NCI-H146 (cell line): Measurements from ENCODE around the gene SLC35E1.
"Not testable (repeated sequence)": the region's sequence is repeated elsewhere in the genome, so short reads cannot be mapped to it uniquely, and the experiment has no call there.

ENCODE experiments used
- DNase-seq: peaks from one replicate; lab custom pipeline; 2025; lab: John Stamatoyannopoulos, UW

Gene SLC35E1

DNA sequence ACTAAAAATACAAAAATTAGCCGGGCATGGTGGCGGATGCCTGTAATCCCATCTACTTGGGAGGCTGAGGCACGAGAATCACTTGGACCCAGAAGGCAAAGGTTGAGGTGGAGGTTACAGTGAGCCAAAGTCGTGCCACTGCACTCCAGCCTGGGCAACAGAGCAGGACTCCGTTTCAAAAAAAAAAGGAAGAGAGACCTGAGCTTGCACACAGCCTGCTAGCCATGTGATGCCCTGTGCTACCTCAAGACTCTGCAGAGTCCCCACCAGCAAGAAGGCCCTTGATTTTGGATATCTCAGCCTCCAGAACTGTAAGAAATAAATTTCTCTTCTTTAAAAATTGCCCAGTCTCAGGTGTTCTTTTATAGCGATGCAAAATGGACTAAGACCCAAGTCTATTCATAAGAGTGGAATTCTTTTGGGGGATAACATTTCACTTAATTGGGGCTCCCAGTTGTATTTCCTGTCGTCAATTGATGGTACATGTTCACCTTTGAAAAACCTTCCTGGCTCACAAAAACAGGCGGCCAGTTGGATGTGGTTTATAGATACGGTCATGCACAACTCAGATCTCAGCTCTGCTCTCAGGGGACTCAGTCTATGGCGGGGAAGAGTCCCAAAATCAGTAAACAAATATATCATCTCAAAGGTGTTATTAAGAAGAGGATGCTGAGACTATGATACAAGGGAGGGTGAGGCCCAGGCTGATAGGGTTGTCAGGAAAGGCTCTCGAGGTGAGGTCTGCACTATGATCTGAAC lies 27.6 kb downstream of the SLC35E1 start:
- DNase-seq: no peak

DNA sequence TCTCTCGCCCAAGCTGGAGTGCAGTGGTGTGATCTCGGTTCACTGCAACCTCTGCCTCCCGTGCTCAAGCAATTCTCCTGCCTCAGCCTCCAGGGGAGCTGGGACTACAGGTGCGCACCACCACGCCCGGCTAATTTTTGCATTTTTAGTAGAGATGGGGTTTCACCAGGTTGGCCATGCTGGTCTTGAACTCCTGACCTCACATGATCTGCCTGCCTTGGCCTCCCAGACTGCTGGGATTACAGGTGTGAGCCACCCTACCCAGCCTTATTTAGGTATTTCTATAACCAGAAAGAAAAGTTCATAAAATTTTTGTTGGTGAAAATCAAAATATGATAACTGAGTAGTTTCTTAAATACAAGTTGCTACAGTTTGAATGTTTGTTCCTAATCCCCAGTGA lies 28.5 kb downstream of the SLC35E1 start:
- not testable (repeated sequence) for DNase-seq

DNA sequence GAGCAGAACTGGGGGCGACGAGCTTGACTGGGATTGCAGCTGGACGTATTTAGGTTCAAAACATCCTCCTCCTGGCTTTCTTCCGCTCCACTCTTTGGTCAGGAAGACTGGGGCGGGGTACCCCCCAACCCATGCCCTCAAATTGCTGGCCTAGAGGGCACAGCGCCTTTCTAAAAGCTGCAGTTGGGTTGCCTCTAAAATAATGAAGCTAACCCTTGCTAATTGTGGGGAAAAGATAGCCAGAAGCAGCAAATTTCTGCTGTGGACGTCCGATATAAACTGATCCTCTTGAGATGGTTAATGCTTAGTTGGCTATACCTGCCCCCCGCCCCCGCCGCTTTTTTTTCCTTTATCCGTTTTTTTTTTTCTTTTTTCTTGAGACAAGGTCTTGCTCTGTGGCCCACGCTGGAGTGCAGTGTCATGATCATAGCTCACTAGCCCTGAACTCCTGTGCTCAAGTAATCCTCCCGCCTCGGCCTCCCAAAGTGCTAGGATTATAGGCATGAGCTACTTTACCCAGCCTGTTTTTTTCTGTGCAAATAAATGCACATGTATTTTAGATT lies 29.2 kb downstream of the SLC35E1 start:
- peak; percentile 28 for DNase-seq

DNA sequence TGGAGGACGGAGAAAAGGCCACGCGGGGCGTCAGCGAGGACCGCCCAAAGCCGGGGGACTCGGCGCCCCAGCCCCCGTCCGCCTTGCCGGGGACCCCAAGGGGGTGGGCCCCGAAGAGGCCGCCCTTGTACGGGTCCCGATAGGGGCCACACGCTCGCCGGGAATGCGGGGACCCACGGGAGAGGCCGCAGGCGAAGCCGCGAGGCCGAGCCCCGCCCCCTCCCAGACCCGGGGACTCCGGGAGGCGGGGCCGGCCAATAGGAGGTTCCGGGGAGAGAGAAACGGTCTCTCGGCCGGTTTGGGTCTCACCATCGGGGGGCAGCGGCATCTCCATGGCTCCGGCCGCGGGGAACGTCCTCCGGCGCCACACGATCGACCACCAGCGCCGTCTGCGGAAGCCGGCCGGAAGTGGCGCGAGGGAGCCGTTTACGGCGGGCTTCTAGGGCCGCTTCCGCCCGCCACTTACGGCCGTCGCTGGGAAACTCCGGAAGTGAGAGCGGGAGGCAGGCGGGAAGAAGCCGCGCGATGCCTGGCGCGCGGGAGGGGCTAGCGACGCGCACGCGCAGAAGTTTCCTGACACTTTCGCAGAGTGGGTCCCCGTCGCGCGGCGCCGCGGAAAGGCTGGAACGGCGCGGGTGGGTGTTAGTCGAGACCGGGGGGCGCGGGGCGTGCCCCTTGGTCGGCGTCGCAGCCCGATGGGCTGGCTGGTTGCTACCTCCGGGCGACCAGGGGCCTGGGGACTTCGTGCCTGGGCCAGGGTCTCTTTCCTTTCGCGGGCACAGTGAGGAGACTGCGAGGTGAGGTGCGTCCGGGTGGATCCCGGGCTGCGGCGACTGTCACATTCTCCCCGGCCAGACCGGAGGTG lies 29.9 kb downstream of the SLC35E1 start, which contains the start of gene CHERP:
Gene CHERP, minus strand, starts transcription at position 393 of the 865 bp plus-strand sequence. Its CDS starts 59 bp downstream, at position 334.
- DNase-seq: peak; percentile 95

DNA sequence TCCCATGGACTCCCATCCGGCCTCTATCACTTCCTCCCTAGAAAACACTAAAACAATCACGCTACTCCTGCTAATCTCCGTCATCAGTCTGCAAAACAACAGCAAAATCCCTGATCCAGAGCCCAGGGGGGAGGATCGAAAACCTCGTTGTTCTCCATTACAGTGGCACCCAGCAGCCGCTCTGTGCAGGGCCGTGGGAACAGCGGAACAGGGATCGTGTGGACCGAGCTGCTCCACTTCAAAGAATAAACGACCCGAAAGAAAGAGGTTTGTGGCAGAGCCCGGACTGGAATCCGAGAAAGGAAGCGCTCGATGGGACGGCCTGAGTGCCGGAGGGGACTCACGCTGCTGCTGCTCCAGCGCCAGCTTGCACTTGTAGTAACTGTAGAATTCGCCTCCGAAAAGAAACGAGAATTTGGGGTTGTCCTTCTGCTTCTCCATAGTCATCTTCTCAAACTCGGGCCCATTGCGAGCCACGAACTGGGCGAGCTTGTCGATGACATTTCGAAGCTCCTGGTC lies 30.6 kb downstream of the SLC35E1 start:
- peak; percentile 18 for DNase-seq

DNA sequence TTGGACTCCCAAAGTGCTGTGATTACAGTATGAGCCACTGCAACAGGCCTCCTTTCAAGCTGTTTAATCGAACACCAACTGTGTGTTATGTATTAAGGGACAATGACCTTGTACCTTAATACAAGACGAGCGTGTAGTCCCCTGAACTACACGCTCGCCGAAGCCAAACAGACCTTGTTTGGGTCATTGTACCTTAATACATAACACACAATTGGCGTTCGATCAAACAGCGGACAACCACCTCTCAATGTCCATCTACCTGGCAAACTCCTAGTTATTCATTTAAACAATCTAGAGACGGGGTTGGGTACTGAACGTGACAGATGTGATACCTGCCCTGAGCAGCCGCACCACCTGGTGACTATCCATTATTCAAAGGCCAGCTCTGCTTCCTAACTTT lies 31.3 kb downstream of the SLC35E1 start:
- DNase-seq: no peak

DNA sequence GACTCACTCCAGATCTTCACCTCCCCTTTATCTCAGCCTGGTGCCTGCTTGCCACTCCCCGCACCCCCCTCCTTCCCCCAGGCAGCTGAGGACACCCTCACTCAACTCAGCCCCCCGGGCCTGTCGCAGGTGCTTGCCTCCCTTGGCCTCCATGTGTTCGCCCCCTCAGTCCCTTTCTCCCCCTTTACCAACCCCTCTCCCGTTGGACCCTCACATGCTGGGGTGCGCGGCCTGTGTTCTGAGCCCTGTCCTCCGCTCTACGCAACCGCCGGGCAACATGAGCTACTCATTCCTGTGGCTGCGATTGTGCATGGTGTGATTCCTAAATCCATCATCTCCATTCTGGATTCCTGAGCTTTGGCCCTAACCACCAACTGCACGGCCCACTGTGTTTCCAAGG lies 35.1 kb downstream of the SLC35E1 start:
- no peak for DNase-seq

DNA sequence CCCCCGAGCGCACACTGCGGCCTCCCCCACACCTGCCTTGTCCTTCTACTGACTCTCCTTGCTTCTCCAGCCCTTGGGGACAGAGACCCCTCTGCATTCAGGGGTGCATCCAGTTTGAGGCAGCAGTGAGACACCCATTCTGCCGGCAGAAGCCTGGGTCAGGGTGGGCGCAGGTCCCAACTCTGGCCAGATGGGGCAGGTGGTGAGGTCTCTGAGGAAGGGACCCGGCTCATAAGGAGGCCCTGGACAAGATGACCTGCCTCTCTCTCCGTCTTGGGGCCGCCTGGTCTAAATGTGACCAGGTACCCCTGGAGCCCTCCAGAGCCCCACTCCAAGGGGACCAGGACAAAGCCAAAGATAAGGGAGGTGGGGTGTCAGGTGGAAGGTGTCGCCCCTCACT lies 36.1 kb downstream of the SLC35E1 start:
- no peak for DNase-seq

DNA sequence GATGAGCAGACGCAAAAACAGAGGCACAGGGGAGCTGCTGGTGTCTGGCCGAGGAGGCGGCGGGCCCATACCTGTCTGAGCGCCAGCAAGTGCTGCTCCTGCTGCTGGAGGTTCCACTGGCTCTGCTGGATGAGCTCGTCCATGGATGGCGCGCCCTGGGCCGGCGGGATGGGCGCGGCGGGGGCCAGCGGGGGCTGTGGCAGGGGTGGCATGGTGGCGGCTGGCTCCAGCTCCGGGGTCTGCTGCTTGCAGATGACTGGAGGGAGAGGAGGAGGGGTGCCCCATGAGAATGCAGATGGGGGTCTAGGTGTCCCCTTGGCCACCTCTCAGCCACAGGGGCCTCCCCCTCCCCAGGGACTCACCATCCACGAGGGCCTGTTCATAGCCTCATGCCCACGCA lies 36.8 kb downstream of the SLC35E1 start:
- no peak for DNase-seq

DNA sequence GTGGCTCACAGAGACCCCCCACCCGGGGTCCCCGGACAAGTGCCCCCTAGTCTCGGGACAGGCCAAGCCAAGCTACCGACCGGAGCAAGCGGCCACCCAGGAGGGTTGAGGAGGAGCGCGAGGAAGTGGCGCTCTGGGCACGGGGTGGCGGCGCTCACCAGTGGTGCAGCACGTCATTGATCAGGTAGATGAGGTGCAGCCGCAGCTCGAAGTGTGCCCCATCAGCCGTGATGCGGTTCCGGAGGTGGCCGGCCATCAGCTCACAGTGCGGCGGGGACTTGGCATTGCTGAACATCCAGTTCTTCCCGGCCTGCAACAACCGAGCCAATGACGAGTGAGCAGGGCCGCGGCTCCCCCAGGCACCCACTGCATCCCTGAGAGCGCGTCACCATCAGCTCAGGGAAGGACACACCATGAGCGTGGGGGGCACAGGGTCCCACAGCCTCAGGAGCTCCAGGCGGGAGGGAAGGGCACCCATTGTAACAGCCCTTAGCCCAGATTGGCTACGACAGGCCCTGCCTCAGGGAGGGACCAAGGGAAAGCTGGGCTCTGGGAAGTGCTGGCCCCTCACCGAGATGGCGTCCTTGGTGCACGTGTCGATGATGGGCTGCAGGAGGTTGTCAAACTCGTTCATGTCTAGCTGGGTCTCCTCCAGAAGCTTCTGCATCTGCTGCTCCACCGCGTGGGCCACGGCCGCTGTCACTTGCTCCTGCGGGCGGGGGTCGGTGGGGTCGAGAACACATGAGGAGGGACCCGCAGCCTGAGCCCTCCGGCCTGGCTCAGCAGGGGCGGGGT lies 39.6 kb downstream of the SLC35E1 start:
- no peak for DNase-seq

DNA sequence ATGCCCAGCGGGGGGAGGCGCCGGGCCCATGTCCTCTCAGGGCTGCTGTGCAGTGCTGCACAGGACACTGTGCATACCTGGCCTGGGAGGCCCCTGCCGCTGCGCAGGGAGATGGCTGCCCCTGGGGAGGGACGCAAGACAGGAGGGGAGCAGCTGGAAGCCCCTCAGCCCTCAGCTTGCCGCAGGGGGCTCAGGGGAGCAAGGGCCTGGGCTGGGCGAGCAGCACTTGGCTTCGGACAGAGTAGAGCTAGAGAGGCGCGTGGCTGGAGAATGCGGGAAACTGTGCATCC lies 40.9 kb downstream of the SLC35E1 start:
- no peak for DNase-seq

DNA sequence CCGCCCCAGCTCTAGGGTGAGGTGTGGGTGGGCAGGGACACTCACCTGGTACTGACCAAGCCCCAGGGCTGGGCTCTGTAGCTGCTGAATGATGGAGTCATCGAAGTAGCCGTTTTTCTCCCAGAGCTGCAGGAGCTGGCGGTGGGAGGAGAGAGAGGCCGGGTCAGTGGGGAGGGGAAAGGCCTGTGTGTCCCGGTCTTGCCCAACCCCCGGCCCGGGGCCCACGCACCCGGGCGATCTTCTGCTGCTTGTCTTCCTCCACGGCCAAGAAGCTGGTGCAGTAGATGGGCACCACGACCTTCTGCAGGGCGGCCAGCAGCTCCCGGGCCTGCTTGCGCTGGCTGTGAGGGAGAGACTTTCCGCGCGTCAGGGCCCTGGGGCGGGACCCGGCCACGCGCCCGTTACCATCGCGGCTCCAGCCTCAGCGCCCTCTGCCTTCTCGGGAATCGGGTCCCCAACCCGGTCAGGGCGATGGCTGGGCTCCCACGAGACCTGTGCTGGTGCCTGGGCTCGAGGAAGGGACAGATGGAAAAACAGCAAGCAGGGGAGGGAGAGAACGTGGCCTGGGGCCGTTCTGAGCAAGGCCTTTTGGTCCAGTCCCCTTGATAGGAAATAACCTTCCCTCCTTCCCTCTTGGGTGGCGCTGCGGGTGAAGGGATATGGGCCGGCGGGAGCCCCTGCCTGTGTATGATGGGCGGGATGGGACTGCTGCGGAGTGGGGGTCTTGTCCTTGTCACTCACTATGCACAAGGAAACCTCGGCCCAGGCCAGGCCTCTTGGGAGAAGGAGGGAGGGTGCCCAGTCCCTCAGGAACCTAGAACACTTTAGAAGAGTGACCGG lies 41.5 kb downstream of the SLC35E1 start:
- no peak for DNase-seq

DNA sequence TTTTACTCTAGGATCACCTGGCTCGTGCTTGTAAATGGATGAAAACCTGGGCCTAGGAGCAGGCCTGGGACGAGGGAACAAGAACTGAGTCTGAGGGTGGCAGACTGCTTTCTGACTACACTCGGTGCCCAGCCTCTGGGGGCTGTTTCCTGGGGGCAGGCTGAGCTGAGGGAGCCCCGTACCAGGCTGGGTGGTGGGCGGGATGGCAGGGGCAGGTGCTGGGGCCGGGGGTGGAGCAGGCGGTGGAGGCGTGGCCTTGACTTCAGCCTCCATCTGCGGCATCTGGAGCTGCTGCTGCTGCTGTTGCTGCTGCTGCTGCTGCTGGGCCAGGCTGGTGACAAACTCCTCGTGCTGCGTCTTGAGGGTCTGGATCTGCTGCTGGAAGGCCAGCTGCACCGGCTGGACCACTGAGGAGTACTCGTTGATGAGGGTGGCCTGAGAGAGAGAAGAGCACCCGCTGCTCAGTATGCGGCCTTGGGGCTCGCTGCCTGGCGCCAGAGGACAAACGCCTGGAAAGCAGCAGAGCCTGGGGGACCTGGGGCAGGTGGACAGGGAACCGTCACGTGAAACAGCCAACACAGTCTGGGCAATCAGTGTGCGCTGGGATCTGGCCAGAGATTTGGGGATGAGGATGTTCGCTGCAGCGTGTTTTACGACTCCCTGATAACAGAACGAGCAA lies 42.6 kb downstream of the SLC35E1 start:
- no peak for DNase-seq

DNA sequence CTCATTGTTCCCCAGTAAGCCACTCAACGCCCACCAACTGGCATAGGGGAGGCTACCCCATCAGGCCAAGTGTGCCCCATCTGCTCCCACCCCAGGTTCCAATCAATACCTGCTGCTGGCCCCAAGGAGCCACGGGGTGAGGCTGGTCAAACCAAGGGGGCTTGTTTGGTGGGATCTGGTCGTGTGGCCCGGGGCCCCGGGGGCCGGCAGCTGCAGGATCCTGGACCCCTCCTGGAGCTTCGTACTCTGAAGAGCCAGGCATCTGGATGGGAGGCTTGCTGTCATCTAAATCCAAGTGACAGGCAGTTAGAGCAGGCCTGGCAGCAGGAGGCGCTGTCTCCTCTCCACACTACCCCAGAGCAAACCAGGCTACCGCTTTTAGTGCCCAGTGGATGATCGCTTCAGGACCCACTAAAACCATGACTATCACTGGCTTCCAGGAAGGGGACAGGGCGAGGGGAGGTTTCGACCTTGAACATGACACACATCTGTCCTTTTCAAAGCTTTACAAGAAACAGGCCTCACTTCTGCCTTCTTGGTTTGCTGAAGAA lies 44.2 kb downstream of the SLC35E1 start:
- DNase-seq: no peak

DNA sequence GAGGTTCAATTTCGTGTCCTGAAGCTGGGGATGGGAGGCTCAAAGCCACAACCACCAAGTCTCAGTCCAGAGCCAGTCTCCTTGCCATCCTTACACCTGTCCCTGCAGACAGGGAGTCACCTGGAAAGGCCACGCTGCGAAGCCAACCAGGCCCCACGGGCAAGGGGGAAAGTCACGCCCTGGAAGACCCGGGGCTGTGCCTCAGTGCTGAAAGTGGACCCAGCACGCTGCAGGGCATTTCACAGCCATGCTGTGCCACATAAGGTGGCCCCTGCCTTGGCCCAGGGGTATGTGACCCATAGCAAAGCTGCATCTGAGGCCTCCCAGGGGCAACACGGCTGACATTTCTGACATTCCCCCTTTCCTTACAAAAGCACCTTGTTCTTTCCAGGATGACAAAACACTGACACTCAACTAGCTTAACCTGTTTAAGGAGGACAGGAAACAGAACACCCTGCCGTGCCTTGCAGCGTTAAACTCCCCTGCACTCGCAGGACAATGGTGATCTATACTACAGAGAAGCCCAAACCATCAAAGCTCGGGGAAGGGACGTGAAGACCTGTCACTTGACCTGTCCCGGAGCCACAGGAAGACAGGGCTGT lies 44.8 kb downstream of the SLC35E1 start:
- DNase-seq: no peak

DNA sequence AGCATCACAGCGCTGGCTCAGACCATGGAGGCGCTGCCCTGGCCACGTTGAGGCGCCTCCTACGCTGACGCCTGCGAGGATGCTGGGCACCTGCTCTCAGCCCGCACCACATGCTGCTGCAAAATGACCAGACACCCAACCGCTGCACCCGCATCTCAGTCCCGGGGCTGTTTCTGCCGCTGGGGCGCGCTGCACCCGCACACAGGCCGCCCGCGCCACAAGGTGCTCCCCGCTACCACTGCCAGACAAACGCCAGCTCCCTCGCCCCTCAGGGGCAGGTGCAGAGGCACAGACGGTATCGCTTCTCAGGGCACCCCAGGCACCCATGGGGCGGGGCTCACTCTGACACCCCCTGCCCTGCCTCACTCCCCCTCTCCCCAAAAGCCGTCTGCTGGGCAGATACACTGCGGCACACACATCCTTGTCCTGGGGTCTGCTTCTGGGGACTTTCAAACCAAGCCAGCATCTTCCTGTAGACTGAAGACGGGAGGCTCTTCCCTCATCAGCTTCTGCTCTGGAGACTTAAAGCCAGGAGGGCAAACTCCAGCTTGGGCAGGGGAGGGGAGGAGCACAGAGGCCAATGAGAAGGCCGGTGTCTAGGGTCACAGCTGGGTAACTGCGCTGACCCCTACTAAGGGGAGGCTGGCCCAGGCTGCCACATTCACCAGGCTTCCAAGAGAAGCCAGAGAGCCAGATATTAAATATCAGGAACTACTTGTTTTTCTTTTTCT lies 46.3 kb downstream of the SLC35E1 start:
- no peak for DNase-seq

DNA sequence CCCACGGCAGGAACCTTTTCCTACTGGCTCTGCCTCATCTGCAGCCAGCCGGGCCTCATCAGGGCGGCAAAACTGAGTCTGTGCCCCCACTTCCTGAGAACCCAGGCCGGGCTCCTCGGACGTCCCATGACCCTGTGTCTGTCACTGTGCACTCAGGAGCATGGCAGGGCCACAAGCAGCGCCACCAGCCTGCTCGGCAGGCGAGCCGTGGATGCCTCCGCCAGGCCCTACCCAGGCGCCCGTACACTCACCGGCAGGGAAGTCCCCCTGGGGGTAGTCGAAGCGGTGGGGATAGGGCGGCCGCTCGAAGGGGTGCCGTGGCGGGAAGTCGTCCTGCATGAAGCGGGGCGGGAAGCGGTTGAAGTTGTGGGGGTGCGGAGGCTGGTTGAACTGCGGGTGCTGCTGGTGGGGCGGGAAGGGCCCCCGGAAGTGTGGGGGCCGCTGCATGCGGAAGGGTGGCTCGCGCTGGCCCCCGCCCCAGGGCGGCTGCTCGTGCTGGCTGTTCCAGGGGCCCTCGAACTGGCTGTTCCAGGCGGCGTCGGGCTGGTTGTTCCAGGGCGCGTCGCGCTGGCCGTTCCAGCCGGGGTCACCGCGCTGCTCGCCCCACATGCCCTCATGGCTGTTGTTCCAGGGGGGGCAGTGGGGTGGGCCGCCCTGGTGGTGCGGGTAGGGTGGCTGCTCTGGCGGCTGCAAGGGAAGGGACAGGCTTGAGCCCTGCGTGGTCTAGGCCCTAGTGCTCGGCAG lies 47.1 kb downstream of the SLC35E1 start:
- DNase-seq: no peak
